Ishikawa (cell line): ENCODE measurements around the gene BEND2.

ENCODE experiments used
- CEBPB ChIP-seq: IDR thresholded peaks from 2 replicates; pipeline ENCODE4 v1.6.1; 2012
- CREB1 ChIP-seq: IDR thresholded peaks from 2 replicates; pipeline ENCODE4 v1.6.1; 2012; ENCODE audit warnings: low read depth
- EGR1 ChIP-seq: IDR thresholded peaks from 2 replicates; pipeline ENCODE4 v1.6.1; 2012
- EP300 ChIP-seq: IDR thresholded peaks from 2 replicates; pipeline ENCODE4 v1.6.1; 2012; ENCODE audit warnings: borderline replicate concordance
- FOXM1 ChIP-seq: IDR thresholded peaks from 2 replicates; pipeline ENCODE4 v1.6.1; 2012; ENCODE audit warnings: low read depth, borderline replicate concordance
- NFIC ChIP-seq: IDR thresholded peaks from 2 replicates; pipeline ENCODE4 v1.6.1; 2012
- RAD21 ChIP-seq: IDR thresholded peaks from 2 replicates; pipeline ENCODE4 v1.6.1; 2012; ENCODE audit warnings: low read depth
- TAF1 ChIP-seq: IDR thresholded peaks from 2 replicates; pipeline ENCODE4 v1.6.1; 2012; ENCODE audit warnings: low read depth, mild to moderate bottlenecking
- TCF12 ChIP-seq: IDR thresholded peaks from 2 replicates; pipeline ENCODE4 v1.6.1; 2012; ENCODE audit warnings: low read depth
- TEAD4 ChIP-seq: IDR thresholded peaks from 2 replicates; pipeline ENCODE4 v1.6.1; 2012
- USF1 ChIP-seq: IDR thresholded peaks from 2 replicates; pipeline ENCODE4 v1.6.1; 2012
- YY1 ChIP-seq: IDR thresholded peaks from 2 replicates; pipeline ENCODE4 v1.6.1; 2012; ENCODE audit warnings: low read depth
- ZBTB7A ChIP-seq: IDR thresholded peaks from 2 replicates; pipeline ENCODE4 v1.6.1; 2012; ENCODE audit warnings: low read depth
- TF ChIP-seq, protein P1 (sequence below): IDR thresholded peaks from 2 replicates; pipeline ENCODE4 v1.6.1; 2012; ENCODE audit warnings: low read depth, mild to moderate bottlenecking
- TF ChIP-seq, protein P2 (sequence below): IDR thresholded peaks from 2 replicates; pipeline ENCODE4 v1.6.1; 2012

Gene BEND2

DNA sequence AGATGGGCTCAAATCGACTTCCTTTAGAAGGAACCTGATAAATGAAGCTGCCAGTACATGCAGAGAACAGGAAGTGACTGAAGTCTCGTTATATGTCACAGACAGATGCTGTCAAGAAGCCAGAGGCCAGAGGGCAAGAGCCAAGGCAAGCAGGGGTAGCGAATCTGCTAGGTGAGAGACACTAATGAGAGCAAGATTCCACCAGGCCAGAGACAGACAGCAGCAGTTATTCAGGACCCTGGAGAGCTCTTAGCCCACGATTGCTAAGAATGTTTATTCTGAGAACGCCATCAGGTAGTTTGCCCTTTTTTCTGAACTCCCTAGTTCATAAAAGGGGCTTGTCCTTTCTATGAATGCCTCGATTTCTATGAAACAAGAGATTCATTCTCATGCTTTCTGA is 73.7 kb downstream of the BEND2 start:
- no peak for TF ChIP-seq FOXM1
- no peak for TF ChIP-seq TAF1
- TF ChIP-seq, protein P1, sequence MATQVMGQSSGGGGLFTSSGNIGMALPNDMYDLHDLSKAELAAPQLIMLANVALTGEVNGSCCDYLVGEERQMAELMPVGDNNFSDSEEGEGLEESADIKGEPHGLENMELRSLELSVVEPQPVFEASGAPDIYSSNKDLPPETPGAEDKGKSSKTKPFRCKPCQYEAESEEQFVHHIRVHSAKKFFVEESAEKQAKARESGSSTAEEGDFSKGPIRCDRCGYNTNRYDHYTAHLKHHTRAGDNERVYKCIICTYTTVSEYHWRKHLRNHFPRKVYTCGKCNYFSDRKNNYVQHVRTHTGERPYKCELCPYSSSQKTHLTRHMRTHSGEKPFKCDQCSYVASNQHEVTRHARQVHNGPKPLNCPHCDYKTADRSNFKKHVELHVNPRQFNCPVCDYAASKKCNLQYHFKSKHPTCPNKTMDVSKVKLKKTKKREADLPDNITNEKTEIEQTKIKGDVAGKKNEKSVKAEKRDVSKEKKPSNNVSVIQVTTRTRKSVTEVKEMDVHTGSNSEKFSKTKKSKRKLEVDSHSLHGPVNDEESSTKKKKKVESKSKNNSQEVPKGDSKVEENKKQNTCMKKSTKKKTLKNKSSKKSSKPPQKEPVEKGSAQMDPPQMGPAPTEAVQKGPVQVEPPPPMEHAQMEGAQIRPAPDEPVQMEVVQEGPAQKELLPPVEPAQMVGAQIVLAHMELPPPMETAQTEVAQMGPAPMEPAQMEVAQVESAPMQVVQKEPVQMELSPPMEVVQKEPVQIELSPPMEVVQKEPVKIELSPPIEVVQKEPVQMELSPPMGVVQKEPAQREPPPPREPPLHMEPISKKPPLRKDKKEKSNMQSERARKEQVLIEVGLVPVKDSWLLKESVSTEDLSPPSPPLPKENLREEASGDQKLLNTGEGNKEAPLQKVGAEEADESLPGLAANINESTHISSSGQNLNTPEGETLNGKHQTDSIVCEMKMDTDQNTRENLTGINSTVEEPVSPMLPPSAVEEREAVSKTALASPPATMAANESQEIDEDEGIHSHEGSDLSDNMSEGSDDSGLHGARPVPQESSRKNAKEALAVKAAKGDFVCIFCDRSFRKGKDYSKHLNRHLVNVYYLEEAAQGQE, result peak; percentile 85

DNA sequence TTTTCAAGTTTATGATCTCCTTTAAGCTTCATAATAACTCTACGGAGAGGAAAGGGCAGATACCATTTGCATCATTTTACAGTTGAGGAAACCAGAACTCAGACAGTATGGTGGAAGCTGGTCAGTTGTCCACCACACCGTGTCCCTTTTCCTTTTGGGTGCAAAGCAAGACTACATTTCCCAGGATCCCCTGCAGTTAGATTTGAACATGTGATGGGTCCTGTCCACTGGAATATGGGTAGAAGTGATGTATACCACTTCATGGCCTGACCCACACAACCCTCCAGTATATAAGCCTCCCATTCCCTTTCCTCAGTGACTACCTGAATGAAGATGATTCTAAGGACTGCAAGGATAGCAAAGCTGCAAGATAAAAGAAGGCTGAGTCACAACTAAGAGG is 74.7 kb downstream of the BEND2 start:
- TF ChIP-seq USF1 (peak; percentile 60), NFIC (no peak)

DNA sequence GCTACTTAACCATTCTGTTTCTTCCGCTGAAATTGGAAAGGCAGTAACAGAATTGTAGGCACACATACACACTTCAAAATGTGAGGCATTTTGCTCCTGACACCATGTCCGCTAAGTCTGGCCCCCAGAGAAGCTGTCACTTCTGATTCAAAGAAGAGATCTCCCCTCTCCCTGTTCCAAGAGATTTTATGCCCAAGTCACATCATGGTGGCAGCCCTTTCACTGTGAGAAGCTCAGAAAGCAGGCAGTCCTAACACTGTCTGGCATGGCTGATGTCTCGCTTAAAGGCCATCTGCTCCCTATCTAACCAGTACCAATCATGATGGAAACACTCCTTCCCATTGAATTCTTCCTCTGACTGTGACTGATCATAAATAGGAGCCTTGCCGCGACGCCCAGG is 83.9 kb downstream of the BEND2 start:
- no peak for TF ChIP-seq RAD21
- no peak for TF ChIP-seq NFIC
- no peak for TF ChIP-seq FOXM1
- TF ChIP-seq USF1, result no peak
- TF ChIP-seq CEBPB, result no peak

- TF ChIP-seq NFIC (no peak), TCF12 (no peak), RAD21 (no peak)
These were observed 87.1 kb downstream of the BEND2 start for GRCh38 chrX:18133605-18134004.

DNA sequence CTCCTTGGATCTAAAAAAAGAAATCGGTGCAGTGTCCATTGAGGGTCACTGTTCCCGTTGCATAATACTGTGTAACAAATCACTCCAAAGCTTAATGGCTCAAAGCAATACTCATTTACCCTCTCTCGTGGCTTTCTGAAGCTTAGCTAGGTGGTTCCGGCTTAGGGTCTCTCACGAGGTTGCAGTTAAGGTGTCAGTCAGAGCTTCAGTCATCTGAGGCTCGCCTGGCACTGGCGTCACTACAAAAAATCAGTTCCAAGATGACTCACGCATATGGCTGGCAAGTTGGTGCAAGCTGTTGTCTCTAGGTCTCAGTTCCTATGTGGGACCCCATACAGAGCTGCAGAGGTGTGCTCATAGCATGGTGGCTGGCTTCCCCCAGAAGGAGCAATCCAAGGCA is 91.0 kb downstream of the BEND2 start:
- TF ChIP-seq, protein P1, result no peak
- no peak for TF ChIP-seq RAD21

DNA sequence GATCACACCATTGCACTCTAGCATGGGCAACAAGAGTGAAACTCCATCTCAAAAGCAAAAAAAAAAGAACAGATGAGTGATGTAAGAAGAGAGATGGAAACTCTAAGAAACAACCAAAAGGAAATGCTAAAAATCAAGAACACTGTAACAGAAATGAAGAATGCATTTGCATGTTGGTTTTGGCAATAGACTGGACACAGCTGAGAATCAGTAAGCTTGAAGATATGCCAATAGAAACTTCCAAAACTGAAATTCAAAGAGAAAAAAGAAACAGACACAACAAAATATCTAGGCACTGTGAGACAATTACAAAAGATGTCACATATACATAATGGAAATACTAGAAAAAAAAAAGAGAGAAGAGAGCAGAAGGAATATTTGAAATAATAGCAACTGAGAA is 93.7 kb downstream of the BEND2 start:
- no peak for TF ChIP-seq EGR1
- no peak for TF ChIP-seq EP300
- no peak for TF ChIP-seq TEAD4
- TF ChIP-seq NFIC, result no peak
- TF ChIP-seq USF1, result no peak
- no peak for TF ChIP-seq TAF1
- TF ChIP-seq, protein P1, result no peak
- no peak for TF ChIP-seq RAD21
- TF ChIP-seq, protein P2, sequence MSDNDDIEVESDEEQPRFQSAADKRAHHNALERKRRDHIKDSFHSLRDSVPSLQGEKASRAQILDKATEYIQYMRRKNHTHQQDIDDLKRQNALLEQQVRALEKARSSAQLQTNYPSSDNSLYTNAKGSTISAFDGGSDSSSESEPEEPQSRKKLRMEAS, result no peak
- no peak for TF ChIP-seq CREB1
- TF ChIP-seq TCF12, result no peak
- TF ChIP-seq FOXM1, result no peak

- TF ChIP-seq TCF12, result no peak
- no peak for TF ChIP-seq CEBPB
- no peak for TF ChIP-seq USF1
- TF ChIP-seq ZBTB7A, result no peak
- no peak for TF ChIP-seq YY1
- TF ChIP-seq TAF1, result no peak
- TF ChIP-seq EGR1, result no peak
- TF ChIP-seq FOXM1, result no peak
- no peak for TF ChIP-seq CREB1
- no peak for TF ChIP-seq RAD21
- TF ChIP-seq, protein P1, result no peak
- TF ChIP-seq, protein P2, result no peak
- TF ChIP-seq NFIC, result no peak
- no peak for TF ChIP-seq TEAD4
- no peak for TF ChIP-seq EP300
These were observed 100.8 kb downstream of the BEND2 start for GRCh38 chrX:18119856-18120255.
